GM21526 (cell line): ENCODE results near the gene KIF21B.

Experiments
- ATAC-seq: cut with Tn5 transposase; IDR thresholded peaks from one replicate; pipeline ENCODE4 v1.9.1; 2021; ENCODE audit warnings: moderate library complexity; ENCODE audit not compliant: unreplicated experiment, low FRiP score

KIF21B gene

DNA sequence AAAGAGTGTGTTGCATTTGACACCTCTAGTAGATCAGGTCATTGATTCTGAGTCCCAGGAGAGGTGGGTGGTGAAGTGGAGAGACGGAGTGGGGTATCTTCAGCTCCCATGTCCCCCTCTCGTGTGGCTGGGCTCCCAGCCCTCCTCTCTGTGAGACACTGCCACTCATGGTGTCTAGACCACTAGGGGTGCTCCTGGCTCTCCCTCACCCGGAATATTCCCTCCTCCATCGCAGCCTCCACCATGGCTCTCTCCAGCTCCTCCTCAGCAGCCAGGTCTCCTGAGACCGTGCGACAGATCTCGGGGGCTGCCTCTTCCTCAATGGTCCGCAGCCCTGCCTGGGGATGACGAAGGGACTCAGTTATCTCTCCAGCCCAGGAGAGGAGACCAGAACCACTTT, 20.6 kb upstream of the KIF21B start:
- ATAC-seq = no peak

DNA sequence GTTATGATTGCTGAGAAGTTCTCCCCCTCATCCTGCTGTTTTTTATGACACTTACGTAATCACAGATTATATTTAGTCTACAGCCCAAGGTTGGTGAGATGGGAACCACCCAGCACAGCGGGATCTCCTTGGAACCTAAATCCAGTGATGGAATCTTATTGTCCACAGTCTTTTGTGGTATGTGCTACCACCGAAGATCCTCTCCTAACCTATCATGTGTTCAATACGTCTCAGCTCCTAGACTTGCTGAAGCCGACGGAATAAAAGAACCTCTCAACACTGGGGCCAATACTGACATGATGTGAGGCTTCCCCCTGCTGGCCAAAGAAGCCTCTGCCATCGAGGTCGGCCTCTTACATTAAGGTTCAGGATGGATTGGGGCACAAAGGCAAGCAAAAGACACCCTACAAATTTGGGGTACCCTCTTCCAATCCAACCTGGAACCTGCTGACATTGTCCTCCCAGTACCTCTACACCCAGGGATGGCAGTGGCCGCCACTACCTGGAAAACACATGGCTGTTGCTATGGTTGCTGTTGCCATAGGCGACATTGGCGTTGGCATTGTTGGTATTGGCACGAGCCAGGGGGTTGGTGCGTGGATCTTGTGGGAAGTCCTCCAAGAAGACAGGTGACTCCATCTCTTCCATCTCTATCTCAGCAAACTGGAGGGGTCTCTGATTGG, 19.4 kb upstream of the KIF21B start:
- no peak for ATAC-seq

DNA sequence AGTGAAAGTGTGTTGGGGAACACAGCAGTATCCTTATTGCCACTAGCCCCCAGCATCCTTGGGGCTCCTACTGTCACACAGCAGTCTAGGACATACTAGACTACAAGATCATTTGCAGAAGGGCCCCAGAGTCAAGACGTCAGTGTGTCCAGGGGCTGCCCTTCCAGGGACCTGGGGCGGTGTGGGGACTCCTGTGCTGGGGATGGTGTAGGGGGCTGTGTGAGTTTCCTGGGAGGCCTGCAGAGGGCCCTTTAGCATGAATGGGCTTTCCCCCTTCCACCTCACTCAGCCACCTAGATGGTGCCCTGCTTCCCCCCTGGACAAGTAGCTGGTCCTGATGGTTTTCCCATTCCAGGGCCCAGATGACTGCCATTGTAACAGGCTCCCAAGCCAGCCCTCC, 17.5 kb upstream of the KIF21B start:
- no peak for ATAC-seq

DNA sequence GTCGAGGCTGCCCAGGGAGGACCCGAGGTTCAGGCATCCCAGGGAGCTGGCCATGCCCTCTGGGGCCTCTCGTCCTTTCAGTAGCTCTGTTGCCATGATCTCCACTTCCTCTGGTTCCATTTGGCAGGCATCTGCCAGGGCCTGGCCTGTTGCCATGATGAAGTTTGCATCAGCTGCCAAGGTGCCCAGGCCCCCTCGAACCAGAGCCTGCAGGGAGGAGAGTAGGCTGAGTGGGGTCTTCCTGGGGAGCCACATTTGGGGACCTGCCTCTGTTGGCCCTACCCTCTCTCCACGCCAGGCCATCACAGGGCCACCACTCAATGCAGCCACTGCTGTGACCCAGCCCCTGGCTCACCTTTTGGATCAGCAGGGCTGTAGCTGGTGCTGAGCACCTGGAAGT, 16.4 kb upstream of the KIF21B start:
- ATAC-seq = no peak

DNA sequence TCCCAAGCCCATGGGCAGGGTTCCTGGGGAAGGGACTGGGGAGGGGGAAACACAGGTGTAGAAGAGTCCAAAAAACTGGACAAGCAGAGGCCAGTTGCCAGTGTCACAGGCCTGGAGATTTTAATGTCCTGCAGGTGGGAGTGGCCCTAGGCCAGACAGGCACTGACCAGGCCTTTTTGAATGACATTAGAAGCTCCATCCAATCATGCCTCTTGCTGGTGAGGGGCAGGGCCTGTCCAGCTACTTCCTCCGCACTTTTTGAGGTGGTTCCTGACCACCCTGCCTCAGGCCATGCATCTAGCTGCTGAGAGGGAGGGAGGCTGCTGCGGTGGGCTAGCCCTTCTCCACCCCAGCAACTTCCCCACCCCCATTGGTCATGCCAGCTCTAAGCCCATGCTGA, 15.9 kb upstream of the KIF21B start:
- no peak for ATAC-seq

DNA sequence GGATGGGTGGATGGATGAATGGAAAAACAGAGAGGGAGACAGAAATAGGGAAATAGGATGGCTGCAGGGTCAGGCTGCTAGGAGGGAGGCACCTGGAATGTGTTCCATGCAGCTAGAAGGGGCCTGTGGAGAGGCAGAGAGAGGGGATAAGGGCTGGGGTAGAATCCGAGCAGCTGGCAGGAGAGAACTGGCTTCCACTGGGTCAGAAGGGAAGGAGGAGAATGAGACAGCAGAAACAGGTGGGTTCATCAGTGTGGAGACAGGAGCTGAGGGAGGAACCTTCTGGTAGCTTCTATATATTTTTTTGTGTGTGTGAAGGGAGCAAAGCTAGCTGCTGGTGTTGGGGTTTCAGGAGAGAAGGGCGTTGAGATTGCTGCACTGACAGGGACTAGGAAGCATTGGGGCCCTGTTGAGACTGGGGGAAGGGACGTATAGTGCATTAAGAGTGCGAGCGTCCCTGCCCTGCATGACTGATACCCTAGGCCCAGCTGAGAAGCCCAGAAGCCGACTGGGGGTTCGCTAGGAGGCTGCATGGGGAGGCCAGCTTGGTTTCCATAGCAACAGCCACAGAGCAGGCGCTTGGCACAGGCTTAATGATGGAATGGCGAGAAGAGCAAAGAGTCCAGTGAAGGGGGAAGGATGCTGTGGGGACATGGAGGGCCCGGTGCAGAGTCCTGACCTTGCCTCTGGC, 14.8 kb upstream of the KIF21B start:
- ATAC-seq = no peak

DNA sequence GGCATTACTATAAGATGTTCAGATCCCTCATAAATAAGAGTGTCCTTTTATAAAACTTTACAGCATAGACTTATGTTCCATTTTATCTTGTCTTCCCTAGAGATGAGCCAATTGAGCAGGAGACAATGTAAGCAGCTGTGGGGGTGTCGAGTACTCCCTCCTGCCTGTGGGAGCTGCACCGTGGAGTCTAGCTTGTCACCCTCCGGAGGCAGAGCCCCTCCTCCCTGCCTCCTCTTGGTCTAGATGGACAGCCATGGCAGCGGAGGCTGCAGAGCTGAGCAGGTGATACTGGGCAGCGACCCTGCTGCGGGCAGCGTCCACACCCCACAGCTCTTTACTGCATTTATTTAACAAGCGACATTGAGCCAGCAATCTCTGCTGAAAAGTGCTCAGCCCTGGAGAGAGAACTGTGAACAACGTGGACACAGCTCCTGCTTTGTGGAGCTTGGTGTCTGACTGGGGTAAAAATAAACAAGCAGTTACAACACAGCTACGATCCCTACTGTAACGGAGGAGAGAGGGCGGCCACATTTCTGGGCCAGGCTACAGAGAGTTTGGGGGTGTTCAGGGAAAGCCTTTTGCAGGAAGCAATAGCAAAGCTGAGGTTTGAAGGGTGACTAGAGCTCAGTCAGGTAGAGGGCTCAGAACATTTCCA, 12.8 kb upstream of the KIF21B start:
- no peak for ATAC-seq

DNA sequence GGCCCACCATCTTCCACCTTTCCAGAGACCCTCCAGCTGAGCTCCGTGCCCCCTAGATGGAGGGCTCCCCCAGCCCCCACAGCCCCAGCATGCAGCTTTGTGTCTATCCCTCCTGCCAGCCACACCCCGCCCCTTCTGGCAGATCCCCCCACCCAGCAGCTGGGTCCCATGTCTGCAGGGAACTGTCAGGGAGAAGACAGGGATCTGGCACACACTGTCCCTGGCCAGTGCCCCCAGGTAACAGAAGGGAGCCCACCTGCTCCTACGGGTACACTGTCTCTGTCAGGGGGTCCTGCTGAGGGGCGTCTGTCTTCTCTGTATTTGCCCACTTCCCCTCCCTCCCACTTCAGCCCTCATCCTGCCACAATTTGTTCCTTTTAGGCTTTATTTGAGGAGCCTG, 11.2 kb upstream of the KIF21B start:
- ATAC-seq = no peak

DNA sequence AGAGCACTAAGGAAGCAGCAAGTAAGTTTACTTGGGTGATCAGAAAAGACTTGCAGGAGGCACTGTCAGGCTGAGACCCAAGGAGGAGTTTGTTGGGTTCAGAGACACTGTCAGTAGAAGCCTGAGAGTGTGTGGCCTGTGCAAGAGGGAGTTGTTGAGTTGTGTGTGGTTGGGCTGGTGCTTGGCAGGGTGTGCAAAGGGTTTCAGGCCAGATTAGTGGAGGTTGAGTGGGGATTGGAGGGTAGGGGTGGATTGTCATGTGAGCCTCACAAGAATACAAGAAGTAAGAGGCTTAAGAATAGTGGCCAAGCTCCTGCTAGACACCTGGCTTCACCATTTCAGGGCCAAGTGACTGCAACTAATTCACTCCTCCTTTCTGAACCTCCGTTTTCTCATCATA, 8.9 kb upstream of the KIF21B start:
- no peak for ATAC-seq

DNA sequence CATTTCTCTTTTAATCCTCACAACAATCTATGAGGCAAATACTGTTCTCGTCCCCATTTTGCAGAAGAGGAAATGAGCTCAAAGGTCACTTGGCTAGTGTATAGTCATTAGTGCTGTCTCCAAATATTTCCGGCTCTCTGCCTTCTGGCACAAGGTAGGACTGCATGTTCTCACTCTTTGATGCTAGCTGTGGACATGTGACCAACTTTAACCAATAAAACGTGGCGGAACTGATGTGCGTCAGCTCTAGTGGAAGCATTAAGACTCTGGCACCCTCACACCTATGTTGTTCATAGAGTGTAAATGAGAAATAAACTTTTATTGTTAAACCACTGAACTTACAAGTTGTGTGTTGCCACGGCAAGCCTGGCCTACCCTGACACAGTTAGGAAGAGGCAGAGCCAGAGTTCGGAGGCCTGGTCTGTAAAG, 5.0 kb upstream of the KIF21B start:
- ATAC-seq = no peak

DNA sequence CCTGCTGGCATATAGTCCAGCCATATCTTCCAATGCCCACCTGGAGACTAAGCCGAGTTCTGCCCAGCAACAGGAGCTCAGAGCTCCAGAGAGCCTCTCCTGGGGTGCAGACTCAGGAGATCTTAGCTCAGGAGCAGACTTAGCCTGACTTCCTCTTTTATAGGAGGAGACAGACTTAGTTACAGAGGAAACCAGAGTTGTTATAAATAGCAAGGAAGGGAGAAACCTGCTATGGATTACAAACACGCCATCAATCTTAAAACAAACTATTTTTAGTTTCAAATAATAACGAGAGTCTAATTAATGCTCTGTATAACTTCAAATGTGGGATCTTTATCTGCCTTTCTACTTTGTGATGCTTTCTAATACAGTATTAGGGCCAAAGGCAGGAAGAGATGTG, 3.3 kb upstream of the KIF21B start:
- no peak for ATAC-seq

DNA sequence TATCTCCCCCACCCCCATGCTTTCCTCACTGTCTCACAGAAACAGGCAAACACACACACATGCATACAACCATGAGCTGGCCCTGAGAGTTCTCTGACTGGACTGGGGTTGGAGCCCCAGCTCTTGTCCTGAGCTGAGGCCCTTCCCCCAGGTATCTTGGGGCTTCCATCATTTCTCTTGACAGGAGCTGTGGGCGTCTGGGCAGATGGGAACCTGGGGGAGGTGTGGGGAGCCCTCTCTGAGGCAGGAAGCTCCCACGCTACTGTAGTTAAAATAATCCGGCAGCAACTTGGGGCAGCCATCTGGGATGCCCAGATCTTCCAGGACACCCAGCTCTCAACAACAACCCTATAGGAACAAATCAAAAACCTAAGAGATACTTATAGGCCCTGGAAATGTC, 2.7 kb upstream of the KIF21B start:
- ATAC-seq = no peak

DNA sequence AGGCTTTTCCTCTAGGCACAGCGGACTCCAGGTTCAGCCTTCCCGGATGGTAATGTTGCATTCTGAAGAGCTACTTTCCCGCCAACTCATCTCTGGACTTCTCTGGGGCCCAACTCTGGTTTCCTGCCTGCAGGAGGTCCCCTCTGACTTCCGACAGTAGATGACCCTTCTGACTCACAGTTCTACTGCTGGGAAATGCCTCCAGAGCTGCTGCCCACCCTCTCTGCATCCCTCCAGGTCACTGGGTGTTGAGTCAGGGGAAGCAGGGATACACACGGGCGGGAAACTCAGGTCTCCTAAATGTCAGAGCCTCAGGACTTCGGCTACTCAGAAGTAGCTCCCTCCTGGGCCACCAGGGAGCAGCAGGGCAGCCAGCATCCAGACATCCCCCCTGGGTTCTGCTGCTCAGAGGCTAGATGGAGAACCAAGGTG, 2.1 kb upstream of the KIF21B start:
- no peak for ATAC-seq

DNA sequence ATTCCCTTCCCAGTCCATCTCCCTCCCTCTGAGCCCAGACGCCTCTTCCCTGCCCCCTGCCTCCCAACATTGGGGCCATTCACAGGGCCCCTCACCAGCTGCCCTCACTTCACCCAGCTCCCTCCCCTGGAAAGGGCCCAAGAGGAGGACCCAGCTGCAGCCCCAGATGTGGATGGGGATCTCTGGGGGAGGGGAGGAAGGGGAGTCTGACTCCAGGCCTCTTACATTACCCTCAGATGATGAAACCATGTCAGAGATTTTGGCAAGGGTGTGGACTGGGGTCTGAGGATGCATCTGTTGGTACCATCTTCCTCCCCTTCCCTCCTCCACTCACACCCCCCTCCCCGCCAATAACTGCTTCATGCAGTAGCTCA, 1.1 kb upstream of the KIF21B start:
- no peak for ATAC-seq

DNA sequence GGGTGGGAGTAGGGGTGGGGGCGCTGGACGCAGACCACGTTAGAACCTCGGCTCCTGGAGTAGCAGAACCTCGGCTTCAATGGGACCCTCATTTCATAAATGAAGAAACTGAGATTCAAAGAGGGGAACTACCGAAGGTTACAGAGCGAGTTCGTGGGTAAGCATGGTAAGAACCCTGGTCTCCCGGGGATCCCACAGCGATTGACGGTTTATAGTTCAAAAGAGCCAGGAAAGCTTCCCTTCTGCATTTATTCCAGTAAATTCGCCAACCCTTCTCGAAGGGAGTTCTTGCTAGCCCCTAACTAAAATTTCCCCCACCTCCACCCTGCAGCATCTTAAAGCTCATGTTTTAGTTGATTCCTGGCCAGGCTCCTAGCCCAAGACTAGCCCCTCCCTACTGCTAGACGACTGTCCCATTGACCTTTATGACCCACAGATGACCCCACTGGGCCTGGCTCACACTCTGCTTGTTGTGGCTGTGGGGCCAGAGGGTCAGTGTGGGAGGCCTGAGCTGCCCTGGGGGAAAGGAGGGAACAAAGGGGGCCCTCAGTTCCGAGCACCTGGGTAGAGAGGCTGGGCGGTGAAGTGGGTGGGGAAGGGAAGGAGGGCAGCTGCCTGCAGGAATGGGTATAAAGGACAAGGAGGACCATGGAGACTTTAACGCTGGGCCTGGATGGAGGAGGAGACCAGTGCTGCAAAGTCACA, 558 bp upstream of the KIF21B start:
- ATAC-seq = no peak

DNA sequence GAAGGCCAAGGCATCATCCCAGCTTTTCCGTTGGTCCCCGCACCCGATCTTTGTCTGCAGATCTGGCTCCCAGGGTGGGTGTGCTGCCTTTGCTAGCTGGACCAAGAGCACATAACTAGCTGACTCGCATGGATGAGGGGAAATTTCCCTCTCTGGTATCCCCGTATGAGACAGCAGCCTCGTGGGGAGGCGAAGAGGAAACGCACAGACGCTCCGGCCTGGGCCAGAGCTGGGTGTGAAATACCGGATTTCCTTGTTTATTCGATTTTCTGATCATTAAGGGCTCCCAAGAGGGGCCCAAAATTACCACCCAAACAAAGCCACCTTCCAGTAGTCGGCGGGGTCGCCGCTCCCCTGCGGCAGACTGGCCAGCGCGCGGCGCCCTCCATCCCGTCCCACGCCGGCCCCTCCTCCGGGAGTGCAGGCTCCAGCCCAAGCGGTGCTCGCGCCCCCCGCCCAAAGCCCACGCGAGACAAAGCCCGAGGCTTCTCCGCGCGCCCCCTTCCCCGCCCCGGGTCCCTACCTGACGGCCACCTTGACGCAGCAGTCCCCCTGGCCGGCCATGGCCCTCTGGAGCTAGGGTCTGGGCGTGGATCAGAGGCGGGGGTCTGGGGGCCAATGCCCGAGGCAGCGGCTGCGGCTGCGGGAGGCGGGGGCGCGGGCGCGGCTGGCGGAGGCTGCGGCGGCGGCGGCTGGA, 546 bp downstream of the KIF21B start:
- no peak for ATAC-seq

DNA sequence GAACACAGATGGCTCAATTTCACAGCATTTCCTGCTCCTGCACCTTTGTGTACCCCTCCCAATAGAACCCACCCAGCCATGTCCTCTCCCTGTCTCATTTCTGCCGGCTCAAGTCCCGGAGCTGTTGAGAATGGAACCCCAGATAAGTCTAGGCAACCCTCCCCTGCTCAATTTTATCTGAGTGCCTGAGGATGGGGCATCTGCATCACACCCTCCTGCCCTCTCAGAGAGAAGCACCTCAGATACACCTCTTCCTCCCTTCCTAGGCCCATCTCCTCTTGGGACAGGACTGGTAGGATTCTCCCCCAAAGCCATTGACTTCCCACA, 1.1 kb downstream of the KIF21B start:
- no peak for ATAC-seq

DNA sequence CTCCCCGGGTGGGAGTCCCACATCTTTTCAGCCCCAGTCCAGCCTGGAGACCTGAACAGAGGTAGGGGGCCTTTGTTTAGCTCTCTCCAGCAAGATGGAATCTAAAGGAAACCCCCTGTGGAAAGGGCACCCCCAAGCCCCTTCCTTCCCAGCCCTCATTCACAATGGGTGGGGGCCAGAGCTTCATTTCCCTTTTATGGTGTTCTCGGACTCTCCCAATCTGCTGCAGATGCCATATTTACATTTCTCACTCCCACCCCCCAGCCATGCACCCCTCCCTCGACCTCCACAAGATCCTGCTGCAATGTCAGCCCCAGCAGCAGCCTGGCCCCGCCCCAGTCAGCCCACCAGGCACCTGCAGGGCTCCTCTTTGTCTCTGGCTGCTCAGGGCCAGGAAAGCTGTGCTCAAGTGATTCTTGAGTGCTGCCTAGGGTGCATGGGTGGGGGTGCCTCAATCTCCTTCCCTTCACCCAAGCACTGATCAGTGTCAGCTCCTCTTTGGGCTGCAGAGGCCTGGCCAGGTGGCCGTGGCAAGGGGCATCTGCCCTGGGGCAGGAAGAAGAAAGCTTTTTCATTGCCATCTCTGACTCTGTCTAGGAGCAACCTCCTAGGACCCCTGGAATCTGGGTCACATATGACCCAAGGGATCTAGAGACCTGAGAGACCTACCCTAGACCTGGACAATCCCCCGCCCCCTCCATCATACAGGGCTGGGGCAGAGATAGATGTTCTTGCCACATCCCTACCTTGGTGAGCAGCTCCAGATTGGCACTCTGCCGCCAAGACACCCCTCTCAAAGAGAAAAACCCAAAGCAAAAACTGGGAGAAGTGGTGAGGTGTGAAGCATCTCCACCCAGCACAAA, 1.7 kb downstream of the KIF21B start:
- ATAC-seq = no peak

DNA sequence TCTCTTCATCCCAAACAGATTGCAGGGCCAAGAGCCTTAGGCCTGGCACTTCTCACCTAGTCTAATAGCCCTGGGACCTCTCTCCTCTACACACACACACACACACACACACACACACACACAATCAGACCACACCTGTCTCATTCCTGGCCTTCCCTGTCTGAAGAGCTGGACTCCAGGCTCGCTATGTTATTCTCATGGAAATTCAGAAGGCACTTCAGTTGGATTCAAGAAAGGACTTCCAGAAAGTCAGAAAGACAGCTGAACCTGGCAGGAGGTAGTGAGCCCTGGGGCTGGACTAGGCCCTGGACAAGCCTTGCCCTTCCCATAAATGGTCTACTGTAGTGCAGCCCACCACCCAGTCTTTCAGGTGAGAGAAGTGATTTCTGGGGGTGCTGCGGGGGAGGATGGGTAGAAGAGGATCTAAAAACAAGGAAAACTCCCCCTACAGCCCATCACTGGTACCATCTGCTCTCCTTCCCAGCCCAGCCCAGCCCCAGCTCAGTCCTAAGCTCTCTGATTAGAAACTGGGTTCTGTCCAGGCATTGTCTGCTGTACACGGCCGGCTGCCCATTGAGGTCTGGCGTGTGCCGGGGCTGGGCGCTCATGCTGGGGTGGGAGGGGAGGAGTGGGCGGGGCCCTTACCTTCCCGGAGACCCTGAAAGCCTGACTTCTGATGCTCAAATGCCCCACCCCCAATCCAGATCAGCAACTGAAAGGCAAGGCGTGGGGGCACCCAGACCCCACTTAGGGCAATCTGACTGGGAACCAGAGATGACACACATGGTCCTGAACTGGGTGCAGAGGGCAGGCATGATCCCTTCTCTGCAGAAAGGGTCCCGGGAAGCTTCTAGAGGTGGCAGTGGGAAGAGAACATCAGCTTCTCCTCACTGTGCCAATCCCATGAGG, 2.5 kb downstream of the KIF21B start:
- ATAC-seq = no peak
